GM21515 (cell line): ENCODE results near the gene APOC4.
"Not testable (repeated sequence)": the region's sequence is repeated elsewhere in the genome, so short reads cannot be mapped to it uniquely, and the experiment has no call there.

ENCODE experiments used
- ATAC-seq: cut with Tn5 transposase; IDR thresholded peaks from one replicate; pipeline ENCODE4 v1.9.1; 2021; ENCODE audit not compliant: unreplicated experiment

Gene APOC4

GRCh38 chr19:44957526-44957925, 15.5 kb downstream of the APOC4 start:
- no peak for ATAC-seq

- ATAC-seq, result no peak
These were observed 16.1 kb downstream of the APOC4 start for GRCh38 chr19:44958090-44958489.

- no peak for ATAC-seq
These were observed 17.7 kb downstream of the APOC4 start for GRCh38 chr19:44959691-44960090.

GRCh38 chr19:44960906-44961728, 19.1 kb downstream of the APOC4 start:
- no peak for ATAC-seq

GRCh38 chr19:44961821-44962220, 19.8 kb downstream of the APOC4 start:
- no peak for ATAC-seq

- ATAC-seq, result no peak
These were observed 26.1 kb downstream of the APOC4 start for GRCh38 chr19:44968118-44968517.

GRCh38 chr19:44968670-44969069, 26.6 kb downstream of the APOC4 start:
- no peak for ATAC-seq

- ATAC-seq, result no peak
These were observed 27.4 kb downstream of the APOC4 start for GRCh38 chr19:44969437-44969836.

- not testable (repeated sequence) for ATAC-seq
These were observed 29.4 kb downstream of the APOC4 start for GRCh38 chr19:44971451-44971850.

GRCh38 chr19:44972802-44973201, 30.8 kb downstream of the APOC4 start:
- no peak for ATAC-seq

GRCh38 chr19:44973982-44974735, 32.1 kb downstream of the APOC4 start:
- no peak for ATAC-seq

GRCh38 chr19:44974857-44975256, 32.8 kb downstream of the APOC4 start:
- ATAC-seq, result no peak

GRCh38 chr19:44975444-44975843, 33.4 kb downstream of the APOC4 start:
- ATAC-seq, result no peak

- ATAC-seq, result no peak
These were observed 42.0 kb downstream of the APOC4 start for GRCh38 chr19:44984005-44984404.

GRCh38 chr19:44985445-44985844, 43.4 kb downstream of the APOC4 start:
- ATAC-seq, result no peak

GRCh38 chr19:44986389-44986788, 44.4 kb downstream of the APOC4 start:
- ATAC-seq, result no peak

- no peak for ATAC-seq
These were observed 45.2 kb downstream of the APOC4 start for GRCh38 chr19:44987148-44987675.

- ATAC-seq, result no peak
These were observed 46.2 kb downstream of the APOC4 start for GRCh38 chr19:44988273-44988672.

- ATAC-seq, result no peak
These were observed 47.0 kb downstream of the APOC4 start for GRCh38 chr19:44988896-44989556.

- no peak for ATAC-seq
These were observed 48.4 kb downstream of the APOC4 start for GRCh38 chr19:44990459-44990858.

GRCh38 chr19:44990966-44991365, 48.9 kb downstream of the APOC4 start:
- no peak for ATAC-seq
